Activated T-cell treated with anti-CD3 and anti-CD28 coated beads for 1 hour (primary cell): ENCODE results near the gene TFAP2D.

Source experiments
- DNase-seq: peaks from one replicate; pipeline ENCODE4 v3.0.0-alpha.2; 2020; ENCODE audit warnings: low read depth

TFAP2D gene

DNA sequence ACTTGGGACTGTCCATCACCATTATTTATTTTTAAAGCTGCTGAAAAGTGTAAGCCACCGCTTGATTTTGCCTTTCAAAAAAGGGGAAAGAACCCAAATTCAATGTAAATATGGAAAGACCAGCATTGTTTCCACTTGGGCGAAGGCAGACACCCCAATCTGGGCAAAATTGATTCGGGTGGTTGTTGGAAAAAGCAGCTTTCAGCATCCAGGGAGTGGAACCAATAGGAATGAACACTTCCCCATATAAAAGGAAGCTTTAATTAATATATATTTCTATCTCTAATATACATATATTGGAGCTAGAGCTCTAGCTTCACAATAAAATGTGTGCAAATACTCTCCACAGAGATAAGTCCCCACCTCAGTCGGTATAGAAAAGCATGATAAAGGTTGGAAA is at the start of gene TFAP2D:
TFAP2D (plus strand) TSS at position 301 of the 400 bp plus-strand sequence. CDS start 530 bp downstream, outside the sequence.
- no peak for DNase-seq

DNA sequence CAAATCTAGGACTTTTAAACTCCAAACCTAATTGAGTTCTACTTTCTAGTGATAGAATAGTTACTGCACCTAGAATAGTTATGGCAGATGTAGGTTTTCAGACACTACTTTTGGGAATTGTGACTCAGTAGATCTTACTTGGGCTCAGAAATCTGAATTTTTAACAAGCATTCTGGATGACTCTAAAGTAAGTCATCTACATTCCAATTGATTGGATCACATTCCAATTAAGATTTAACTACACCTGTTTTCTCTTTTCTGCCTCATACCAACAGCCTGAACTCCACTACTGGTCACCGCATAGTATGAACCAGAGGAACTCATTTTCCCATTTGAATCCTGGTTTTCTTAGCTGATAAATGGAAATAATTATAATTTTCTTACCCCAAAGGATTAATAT is 49.5 kb upstream of the TFAP2D start:
- no peak for DNase-seq

- DNase-seq: no peak
Measured at GRCh38 chr6:50666089-50666488, 47.2 kb upstream of the TFAP2D start.

GRCh38 chr6:50681213-50681824 is 32.0 kb upstream of the TFAP2D start:
- DNase-seq: no peak

DNA sequence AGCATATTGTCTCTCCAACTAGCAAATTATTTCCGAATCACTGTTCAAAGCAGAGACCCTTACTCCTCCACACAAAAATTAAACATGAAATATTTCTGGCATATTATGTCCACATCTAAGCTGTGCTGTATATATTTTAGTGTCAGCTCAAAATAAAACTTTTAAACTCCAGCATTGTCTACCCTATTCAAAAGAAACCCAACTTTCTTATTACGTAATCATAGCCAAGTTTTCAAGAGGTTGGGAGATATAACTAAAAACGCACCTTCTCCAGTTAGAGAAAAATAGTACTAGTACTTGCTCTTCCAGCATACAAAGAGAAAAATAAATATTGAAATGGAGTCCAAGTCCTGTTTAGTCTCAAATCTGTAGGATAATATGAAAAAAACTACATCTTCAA is 24.1 kb upstream of the TFAP2D start:
- DNase-seq: no peak

DNA sequence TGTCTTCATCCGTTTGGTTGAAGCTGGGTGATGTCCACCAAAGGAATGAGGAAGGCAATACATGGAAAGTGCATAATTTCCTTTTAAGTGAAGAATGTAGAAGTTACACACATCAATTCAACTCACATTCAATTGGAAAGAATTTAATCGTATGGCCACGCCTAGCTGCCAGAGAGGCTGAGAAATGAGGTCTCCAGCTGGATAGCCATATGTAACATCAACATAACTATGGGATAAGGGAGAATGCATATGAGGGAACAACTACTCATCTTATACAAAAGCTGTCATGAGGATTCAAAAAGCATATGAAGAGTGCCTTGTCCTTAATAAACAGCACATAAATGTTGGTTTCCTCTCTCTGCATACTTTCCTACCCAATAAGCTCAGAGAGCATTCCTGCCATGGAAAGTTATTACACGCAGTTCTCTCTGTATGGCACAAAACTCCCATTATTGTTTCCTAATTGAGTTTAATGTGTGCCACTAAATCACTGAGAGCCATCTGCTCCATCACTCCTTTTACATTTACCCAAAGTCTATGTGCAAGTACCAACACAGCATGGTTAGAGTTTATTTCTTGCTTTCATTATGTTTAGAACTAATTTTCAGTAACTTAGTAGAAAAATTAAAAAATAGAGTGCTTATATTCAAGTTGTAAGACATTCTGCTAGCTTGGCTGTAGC is 21.4 kb upstream of the TFAP2D start:
- DNase-seq: no peak

DNA sequence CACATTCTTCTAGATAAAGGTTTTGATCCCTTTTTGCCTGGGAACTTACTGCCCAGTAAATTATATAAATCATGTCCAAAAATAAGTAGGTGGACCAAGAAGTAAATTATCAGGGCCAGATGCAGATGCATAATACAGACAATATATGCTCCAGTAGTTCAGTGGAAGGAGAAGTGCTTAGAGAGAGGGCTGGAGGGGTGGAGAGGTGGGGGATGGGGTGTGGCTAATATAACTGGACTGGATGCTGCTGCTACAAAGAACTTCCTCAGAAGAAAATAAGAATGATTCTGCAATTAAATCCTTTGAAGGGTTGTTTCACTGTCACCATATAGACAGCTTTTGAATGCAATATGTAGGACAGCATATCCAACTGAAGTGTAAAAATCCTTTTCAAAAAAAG is 14.8 kb upstream of the TFAP2D start:
- DNase-seq: no peak

- no peak for DNase-seq
Measured at GRCh38 chr6:50699051-50699775, 14.1 kb upstream of the TFAP2D start.

DNA sequence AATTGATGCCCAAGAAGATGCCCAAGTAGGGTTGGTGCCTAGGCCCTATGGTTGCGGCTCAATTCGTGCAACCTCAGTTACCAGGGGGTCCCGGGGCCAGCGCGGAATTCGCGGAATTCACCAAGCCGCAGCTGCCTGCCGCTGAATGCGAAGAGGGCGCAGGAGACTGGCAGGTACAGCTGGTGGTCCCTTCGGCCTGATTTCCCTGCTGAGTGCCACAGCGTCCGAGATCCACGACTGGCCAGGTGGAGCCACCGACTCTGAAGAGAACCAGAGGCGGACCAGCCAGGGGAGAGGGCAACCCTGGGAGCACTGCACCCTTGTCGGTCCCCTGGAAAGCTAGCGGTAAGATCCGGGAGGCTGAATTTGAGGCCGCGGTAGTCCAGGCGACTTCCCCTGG is 6.8 kb upstream of the TFAP2D start:
- DNase-seq: no peak

DNA sequence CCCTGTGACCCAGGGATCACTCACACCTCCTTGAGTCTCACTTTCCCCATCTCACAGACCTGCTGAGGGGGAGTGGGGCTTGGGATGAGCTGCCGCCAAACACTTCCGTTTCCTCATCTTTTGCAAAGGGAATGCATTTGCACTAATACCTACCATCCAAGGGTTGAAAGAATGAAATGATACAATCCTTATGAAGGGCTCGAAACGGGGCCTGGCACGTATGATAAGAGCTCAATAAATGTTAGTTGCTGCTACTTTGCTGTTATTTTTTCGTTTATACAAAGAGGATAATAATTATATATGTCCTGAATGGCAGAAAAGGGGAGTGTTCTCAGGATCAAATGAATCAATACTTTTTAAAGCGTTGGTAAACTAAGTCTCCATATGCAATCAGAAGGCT is 6.1 kb upstream of the TFAP2D start:
- no peak for DNase-seq

GRCh38 chr6:50707652-50708300 is 5.5 kb upstream of the TFAP2D start:
- DNase-seq: no peak

GRCh38 chr6:50708664-50709365 is 4.5 kb upstream of the TFAP2D start:
- no peak for DNase-seq

DNA sequence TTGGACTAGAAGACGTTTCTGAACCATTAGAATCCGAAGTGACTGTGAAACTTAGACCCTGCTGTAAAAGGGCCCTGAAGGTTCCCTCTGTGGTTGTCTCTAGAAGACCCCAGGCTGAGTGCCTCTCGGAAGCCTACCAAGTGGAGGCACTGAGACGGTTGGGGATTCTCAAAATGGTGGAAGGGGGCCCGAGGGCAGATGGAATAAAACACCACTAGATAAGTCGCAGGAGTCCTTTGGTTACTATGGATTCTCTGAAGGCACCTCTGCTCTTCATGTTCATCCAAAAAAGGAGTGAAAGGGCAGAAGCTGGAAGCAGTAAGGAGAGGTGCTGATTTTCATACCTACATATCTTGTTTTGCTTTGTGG is 4.0 kb upstream of the TFAP2D start:
- no peak for DNase-seq

- DNase-seq: no peak
Measured at GRCh38 chr6:50711686-50712085, 1.6 kb upstream of the TFAP2D start.

DNA sequence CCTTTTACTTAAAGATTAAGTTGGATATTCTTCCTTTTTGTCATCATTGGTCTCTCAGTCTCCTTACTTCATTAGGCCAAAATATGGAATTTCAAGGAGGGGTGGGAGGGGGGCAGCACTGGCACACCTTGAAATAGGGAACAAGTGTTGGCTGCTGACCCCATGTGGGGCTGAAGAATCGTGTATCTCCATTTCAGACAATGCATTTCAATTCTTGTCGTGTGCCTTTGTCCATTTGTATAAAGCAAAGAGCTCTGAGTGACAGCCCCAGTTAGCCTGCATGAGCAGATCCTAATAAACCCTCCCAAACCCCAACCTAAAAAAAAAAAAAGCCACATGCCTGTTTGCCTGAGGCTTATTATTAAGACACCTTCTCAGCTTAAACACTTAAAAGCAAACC is 1.0 kb upstream of the TFAP2D start:
- DNase-seq: no peak

GRCh38 chr6:50713977-50714486 is 706 bp downstream of the TFAP2D start:
- DNase-seq: no peak

GRCh38 chr6:50714487-50715379 is 1.4 kb downstream of the TFAP2D start:
- no peak for DNase-seq

- DNase-seq: no peak
Measured at GRCh38 chr6:50716899-50717509, 3.7 kb downstream of the TFAP2D start.

DNA sequence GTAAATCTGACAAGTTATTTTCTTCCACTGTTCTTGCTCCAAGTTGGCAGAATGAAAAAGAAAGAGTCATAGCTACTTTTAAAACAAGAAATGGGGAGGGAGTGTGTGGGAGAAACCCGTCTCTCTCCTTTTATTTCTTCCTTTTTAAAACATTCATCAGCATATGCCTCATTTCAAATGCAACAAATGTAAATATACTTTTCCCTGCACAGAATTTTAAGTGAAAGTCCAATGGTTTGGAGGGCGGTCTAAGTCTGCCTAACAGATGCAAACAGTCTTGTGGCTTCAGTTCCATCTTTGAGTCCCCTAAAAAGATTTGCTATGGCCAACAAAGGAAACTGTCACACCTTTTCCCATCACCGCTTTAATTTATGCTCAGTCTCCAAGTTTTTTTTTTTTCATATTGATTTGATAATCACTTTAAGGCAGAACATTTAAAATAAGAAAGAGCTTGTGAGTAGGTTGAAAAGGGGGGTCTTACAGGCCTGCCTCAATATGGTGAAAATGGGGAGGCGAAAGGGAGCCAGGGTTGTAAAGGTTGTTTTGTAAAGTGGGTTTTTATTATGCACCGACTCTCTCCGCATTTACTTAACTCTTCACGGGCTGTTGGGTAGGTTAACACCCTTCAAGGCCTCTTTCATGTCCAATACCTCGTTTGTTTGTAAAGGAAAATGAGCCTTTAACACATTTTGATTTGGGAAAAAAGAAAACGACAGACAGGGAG is 4.6 kb downstream of the TFAP2D start:
- DNase-seq: no peak

DNA sequence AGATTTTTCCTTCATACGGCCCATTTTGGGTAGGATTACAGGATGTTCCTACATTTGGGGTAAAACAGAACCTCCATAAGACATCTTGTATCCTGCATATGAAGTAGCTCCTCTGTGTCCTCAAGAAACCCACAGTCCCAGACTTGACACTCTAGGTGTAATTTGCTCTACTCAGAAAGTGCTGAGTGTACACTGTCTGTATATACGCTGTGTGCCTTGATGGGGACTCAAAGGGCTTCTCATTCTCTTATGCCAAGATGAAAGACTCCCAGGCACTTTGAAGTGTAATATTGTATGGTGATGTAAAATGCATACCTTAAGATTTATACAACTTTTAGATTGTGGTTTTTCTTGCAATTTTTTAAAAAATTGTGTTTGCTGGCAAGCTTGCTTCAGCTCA is 5.2 kb downstream of the TFAP2D start:
- DNase-seq: no peak
